ENCODE data around the gene ECE2.
"Not testable (repeated sequence)": the region's sequence is repeated elsewhere in the genome, so short reads cannot be mapped to it uniquely, and the experiment has no call there.

ECE2 gene

DNA sequence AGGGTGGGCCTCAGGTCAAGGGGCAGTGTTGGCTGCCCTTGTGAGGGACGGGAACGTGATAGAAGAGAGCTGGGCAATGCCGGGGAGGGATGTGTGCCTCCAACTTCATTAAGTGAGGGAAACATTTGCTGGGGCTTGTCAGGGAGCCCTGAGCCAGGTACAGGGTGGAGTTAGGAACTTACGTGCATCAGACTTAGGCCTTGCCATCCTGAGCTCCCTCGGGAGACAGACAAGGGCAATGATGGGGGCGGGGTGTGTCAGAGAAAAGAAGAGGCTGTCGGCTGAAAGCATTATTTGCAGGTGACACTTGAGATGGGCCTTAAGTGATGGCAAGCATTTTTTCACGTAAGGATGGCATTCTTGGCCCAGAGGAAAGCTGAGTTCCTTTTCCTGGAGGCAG lies 63.2 kb downstream of the ECE2 start:
- no peak for DNase-seq

DNA sequence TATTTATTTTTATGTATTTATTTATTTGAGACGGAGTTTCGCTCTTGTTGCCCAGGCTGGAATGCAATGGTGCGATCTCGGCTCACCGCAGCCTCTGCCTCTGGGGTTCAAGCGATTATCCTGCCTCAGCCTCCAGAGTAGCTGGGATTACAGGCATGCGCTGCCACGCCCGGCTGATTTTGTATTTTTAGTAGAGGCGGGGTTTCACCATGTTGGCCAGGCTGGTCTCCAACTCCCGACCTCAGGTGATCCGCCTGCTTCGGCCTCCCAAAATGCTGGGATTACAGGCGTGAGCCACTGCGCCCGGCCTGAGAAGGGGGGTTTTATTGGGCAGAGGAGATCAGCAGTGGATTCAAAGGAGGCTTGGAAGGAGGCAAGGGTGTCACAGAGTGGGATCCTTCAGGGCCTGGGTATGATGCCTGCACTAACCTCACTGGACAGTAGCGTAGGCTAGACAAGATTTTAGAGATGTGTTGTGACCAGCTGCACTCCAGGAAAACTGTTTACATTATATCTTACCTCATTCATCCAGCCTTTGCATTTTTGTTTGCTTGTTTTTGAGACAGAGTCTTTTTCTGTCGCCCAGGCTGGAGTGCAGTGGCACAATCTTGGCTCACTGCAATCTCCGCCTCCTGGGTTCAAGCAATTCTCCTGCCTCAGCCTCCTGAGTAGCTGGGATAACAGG lies 63.8 kb downstream of the ECE2 start:
- not testable (repeated sequence) for DNase-seq

GRCh38 chr3:184341925-184342324 lies 66.1 kb downstream of the ECE2 start:
- no peak for DNase-seq

All from NCI-H1092 (cell line).